K562 (cell line): ENCODE measurements around the gene KRTAP10-6. TPM values are rescaled to one million over a fixed set of nuclear protein-coding genes. Genes with fewer than 3 reads are reported as not detected.
A peak's percentile ranks its signal among the peaks of the same experiment; 100 is the strongest.

ENCODE experiments used
- CEBPG ChIP-seq, 3 experiments: fragments of 200-800 bp in 1 of 3; sonication (Bioruptor generic) in 1 of 3; sonication (generic) in 1 of 3; formaldehyde crosslinking in 1 of 3; IDR thresholded peaks in 2 of 3; conservative IDR thresholded peaks in 1 of 3; 2 replicates each; pipeline versions ENCODE4 v1.6.1 to v1.8.0; 2016 to 2022; ENCODE audit warnings: missing compliant biosample characterization in 2 of 3, missing genetic modification characterization in 2 of 3, mild to moderate bottlenecking in 1 of 3, missing genetic modification reagents in 1 of 3
- KDM5B ChIP-seq: fragments of 200-600 bp; sonication (generic); IDR thresholded peaks from 2 replicates; pipeline ENCODE4 v1.6.1; 2012; ENCODE audit warnings: low read depth, mild to moderate bottlenecking, moderate library complexity, low read length, control low read depth, inconsistent platforms; ENCODE audit not compliant: insufficient replicate concordance
- MGA ChIP-seq: fragments of 450-650 bp; IDR thresholded peaks from 2 replicates; pipeline ENCODE4 v1.6.1; 2016; ENCODE audit warnings: mild to moderate bottlenecking, moderate library complexity
- polyA plus RNA-seq, 8 experiments: library from polyadenylated mRNA; depleted of rRNA in 4 of 8; stranded (reverse) in 5 of 8; unstranded in 3 of 8; fragments of >200 nt; fragmentation: Nextera tagmentation in 2 of 8; fragmentation: Illumina TruSeq in 1 of 8; extraction: Ambion mirVana in 2 of 8; extraction: Trizol in 1 of 8; gene quantifications; 2 replicates each; pipeline versions ENCODE4 v1.2.1 to v1.2.3, GENCODE V29; 2011 to 2014; ENCODE audit warnings: inconsistent platforms in 1 of 8, missing spikeins in 1 of 8
- total RNA-seq, 7 experiments: library from RNA; depleted of rRNA in 6 of 7; stranded (reverse); fragments of >200 nt in 6 of 7; fragmentation: Illumina TruSeq in 2 of 7; extraction: Trizol in 2 of 7; gene quantifications; 2 replicates each; pipeline versions ENCODE4 v1.2.1 to v1.2.3, GENCODE V29; 2011 to 2021; ENCODE audit warnings: low replicate concordance in 1 of 7

The KRTAP10-6 gene
- total and polyA plus RNA-seq, 9 of the 15 experiments (the other 6 are each of a cell fraction or from before 2014, with no cell fraction given) = not detected

- peak; percentile 16; the same call in 1 of the 2 replicates for TF ChIP-seq MGA
- no peak for TF ChIP-seq CEBPG (CRISPR knock-in tag; IDR thresholded peaks at IDR 0.05)
- TF ChIP-seq CEBPG (tag; conservative IDR thresholded peaks at IDR 0.05 in 1 of 2, IDR thresholded peaks at IDR 0.05 in 1 of 2) = 0 out of 4 replicates have a peak, but pooled peaks of 1 of the 2 experiments have one; percentile 1
- no peak for TF ChIP-seq KDM5B
- TF ChIP-seq, all 486 proteins: peak for 12
These were observed 2.2 kb upstream of the KRTAP10-6 start (continued) for GRCh38 chr21:44594406-44594916.
